Amniotic stem cell (primary cell): Measurements from ENCODE around the gene UBALD1.
"Not testable (repeated sequence)": the region's sequence is repeated elsewhere in the genome, so short reads cannot be mapped to it uniquely, and the experiment has no call there.

Experiments used
- DNase-seq: peaks from one replicate; lab custom pipeline; 2025; lab: John Stamatoyannopoulos, UW

UBALD1 gene

DNA sequence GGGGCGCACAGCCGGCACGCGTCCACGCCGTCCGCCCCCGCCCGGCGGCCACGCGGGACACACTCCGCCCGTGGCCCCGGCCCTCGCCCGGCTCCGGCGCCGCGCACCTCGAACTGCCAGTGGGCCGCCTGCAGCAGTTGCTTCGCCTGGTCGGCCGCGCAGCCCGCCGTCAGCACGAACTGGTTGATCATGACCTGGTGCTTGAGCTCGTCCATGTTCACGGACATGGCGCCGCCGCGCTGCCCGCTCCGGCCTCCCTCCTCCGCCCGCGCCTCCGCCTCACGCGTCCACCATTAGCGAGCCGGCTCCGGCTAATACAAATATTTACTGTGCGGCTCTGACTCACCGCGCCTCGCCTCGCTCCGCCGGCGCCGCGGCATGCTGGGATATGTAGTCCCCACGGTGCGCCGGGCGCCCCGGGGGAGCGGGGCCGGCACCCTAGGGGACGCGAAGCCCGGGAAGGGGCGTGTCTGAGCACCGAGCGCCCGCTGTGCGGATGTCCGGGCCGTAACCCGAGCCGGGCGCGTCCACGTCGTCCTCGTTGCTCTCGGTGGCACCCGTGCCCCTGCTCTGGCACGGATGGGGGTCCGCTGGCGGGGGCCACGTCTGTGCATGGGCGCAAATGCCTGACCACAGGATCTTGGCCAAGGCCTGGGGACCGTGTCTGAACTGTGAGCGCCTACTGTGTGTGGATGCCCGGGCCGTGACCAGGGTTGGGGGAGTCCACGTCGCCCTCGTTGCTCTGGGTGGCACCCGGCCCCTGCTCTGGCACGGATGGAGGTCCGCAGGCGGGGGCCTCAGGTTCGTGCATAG, at the start of gene UBALD1:
TSS of gene UBALD1 (minus strand) at position 318 of the 813 bp plus-strand sequence. CDS start at position 227, 91 bp downstream.
- peak; percentile 69 for DNase-seq

DNA sequence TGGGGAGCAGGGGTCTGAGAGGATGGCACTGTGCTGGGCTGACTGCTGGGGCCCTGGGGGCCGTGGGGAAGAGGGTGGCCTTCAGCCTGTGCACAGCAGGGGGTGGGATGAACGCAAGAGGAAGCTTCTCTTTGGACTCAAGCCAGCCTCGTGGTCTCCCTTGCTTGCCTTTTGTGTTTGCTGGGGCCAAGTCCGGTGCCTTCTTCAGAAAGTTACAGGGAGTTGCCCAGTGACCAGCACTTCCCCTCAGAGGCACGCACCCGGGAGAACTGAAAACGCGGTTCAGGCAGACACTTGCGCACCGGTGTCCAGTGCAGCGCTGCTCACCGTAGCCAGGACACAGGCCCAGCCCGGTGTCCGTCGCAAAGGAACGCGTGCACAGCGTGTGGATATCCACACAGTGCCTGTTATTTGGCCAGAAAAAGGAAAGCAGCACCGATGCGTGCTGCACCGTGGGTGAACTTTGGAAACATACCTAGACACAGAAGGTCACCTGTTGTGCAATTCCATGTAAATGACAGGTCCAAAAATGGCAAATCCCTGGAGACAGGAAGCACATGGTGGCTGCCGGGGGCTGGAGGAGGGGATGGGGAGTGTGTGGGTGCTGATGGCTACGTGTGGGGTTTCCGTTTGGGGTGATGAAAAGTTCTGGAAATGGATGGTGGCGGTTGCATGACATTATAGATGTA, 49.2 kb upstream of the UBALD1 start:
- no peak for DNase-seq

DNA sequence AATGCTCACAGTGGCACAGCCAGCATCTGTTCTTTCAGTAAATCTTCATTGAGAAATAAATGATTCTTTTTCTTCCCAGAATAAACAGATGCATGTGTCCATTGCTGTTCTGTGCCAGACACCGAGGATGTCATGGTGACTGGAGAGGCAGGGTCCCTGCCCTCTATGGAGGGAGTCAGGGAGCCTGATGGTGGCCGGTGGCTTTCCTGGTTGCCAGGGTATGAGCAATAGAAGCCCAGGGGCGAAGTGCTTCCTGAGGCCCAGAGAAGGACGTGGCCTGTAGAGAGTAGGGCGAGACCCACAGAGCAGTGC, 48.7 kb upstream of the UBALD1 start:
- no peak for DNase-seq

DNA sequence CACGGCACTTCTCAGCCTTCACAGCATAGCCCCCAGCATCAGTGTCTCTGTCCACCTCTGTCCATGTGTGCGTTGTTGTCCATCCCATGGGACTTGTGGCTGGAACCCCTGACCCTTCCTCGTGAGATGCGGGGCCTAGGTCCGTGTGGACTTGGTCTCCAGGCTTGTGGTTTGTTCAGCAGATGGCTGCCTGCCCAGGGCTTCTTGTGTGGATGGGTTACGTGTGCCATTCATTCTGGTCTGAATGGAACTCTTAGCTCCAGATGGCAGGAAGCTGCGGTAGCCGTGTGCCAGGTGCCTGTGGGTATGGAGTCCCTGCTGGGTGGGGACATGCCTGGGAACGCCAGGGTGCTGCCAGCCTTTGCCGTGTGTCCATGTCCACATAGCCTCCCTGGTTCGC, 47.0 kb upstream of the UBALD1 start:
- no peak for DNase-seq

DNA sequence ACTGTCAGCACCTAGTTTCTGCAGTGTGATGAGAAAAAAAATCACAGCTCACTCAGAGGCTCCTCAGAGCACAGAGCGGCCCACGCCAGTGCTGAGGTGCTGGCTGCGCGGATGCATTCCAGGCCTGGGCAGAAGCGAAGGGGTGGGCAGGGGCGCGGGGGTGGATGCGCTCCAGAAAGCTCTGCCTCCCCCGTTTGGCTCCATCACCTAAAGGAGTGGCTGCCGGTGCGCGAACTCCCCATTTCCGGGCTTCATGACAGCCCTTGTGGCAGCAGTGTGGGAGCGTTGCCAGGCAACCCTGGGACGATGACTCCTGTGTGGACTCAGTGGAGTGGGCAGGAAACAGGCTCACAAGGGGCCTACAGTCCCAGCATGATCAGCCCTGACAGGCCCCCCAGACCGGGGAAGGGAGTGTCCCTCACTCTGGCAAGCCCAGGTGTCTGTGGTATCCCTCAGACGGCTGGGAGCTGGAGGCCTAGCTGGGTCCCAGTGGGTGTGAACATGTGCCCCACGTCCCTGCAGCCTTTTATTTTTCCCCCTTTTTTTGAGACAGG, 45.8 kb upstream of the UBALD1 start:
- peak; percentile 14 for DNase-seq

DNA sequence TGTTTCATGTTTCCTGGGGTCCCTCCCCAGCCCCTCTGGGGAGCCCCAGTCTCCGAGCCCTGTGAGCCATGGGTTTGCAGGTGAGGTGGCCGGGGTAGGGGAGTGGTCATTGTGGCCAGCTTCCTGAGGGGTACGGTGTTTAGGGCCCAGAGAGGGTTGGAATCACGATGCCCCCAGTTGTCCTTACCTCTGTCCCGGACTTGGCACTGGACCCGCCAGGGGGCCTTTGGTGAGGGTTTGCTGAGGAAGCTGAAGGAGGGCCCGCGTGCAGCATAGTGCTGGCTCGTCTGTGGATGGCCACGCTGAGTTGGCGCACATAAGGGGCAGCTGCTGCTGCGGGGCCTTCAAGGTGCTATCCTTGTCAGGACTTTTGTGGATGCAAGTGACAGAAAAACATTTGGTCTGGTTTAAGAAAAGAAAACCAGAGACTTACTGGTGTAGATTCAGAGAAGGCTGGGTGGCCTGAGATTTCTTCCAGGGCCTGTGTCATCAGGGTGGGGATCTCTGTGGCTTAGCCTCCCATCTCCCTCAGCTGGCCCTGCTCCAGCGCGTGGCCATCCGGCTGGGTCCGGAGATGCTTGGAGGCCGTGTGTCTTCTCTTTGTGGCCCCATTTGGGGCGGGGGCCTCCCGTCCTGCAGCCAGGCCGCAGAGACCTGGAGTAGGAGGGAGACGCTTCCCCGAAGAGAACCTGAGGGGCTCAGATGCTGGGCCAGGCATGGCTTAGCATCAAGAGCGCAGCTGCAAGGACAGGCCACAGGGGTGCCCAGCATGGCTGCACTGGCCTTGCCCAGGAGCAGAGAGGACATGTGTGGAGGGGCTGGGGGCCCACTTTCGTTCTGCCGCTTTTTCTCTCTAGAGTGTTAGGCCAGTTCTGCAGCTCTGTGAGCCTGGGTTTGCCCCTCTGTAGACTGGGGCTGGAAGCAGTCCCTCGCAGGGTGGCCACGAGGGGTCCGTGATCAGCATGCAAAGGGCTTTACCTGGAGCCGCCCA, 45.0 kb upstream of the UBALD1 start:
- DNase-seq, result no peak

DNA sequence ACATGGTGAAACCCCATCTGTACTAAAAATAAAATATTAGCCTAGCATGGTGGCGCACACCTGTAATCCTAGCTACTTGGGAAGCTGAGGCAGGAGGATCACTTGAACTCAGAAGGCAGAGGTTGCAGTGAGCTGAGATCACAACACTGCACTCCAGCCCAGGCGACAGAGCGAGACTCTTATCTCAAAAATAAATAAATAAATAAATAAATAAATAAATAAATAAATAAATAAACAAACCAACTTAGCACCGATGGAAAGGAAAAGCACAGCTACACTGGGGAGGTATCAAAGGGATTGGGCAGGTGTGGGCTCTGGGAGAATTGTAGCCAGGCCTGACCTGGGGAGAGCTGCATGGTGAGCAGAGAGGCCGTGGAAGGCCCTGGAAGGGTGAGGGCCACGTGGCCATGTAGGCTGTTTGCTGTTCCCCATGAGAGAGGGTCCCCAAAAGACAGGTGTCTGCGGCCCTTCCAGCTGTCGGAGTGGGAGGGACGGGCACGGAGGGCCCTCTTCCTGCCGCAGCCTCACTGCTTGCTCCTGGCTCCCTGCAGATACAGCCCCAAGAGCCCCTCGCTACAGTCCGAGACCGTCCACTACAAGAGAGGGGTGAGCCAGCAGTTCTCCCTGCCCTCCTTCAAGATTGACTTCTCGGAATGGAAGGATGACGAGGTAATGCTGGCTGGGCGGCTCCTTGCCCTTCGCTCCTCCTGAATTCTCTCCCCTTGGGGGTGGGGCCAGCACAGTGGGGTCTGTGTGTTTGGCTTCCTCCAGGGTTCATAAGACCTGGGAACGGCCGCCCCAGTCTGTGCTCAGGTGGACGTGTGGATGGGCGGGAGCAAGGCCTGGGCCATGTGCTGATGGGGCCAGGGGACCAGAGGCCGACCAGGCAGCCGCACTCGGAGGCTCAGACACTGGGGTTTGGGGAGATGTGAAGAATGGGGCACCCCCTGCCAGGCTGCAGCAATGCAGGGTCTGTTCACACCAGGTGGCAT, 42.3 kb upstream of the UBALD1 start:
- DNase-seq, result no peak

DNA sequence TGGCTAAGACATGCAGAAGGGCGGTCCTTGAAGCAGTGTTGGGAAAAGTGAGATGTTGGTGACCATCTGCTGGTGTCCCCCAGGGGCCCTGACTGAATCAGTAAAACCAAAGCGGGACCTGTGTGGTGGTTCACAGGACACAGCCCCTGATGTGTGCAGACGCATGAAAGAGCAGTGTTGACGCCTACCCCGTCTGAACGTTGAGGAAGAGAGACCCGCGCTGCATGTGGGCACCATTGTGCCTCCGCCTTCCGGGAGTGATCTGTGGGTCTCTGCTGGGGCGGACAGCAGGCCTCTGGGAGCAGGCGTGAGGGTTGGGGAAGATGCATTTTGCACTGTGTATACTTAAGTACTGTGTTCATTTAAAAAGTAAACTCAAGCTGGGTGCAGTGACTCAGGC, 41.5 kb upstream of the UBALD1 start:
- no peak for DNase-seq

DNA sequence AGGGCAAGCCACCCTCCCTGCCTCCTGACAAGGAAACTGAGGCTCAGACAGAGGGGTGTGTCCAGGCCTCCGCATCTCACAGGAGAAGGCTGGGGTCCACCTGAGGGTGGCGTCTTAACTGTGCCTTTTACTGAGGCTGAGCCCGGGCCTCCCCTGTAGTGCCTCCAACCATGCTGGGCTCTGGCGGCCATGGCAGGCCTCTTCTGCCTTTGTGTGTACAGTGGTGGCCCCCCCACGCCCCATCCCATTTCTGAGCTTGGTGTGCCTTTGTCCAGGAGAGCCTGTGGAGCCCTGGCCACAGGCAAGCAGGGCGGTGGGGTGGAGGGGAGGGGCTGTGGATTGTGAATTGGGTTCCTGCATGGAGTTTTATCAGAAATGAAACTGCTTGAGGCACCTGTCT, 41.1 kb upstream of the UBALD1 start:
- DNase-seq, result no peak

DNA sequence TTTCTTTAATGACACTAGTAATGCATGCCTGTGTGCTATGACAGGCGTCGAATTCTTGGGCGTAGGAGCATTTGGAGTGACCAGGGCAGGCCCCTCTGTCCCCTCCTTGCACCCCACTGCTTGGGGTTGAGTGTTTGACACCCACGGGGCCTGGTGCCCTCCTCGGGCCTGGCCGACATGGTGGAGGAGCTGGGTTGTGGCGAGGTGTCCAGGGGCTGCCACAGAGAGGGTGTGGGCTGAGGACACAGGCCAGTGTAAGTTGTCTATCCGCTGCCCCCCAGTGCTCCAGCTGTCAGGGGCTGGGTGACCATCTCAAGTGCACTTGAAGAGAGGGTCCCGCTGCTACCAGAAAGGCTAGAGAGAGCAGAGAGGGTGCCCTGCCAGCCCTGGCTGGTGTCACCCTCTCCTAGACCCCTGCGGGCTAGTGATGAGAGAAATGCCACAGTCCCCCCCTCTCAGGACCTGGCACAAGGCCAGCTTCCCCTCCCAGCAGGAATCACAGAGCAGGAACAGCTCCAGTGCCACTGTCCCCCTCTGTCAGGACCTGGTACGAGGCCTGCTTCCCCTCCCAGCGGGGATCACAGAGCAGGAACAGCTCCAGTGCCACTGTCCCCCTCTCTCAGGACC, 40.4 kb upstream of the UBALD1 start:
- DNase-seq, result no peak

DNA sequence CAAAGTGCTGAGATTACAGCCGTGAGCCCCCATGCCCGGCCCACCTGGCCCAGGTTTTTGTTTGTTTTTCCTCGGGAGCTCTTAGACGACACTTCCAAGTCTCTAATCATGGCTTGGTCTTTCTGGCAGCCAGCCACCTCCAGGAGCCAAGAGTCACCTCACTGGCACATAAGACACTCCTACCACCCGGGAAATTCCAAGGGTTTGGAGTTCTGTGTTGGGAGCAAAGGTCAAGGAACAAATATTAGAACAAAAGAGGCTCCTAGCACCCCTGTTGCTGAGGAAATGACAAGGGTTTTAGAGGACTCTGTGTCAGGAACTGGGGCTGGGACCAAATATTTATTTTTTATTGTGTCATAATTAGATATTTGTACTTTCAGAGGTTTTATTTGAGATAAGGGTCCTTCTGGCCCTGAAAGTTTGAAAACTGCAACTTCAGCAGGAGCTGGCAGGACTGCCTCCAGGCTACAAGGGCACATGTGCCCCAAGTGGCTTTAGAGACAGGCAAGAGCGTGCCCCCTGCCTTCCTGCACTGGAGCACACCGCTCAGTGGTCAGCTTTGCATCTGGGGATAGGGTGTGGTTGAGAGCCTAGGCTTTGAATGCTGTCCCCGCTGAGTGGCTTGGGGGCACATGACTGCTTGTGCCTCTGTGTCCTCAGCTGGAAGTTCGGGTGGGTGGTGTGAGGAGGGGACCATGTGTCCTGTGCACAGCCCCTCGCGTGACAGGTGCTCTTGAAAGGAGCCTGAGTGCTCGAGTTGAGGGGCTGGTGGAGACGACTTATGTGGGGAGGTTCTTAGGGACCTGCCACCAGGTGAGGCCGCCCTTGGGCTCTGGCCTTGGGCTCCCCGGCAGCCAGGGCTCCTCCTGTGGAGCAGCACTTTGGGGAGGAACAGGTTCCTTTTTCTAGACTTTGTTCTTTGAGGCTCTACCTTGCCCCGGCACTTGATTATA, 39.6 kb upstream of the UBALD1 start:
- no peak for DNase-seq

DNA sequence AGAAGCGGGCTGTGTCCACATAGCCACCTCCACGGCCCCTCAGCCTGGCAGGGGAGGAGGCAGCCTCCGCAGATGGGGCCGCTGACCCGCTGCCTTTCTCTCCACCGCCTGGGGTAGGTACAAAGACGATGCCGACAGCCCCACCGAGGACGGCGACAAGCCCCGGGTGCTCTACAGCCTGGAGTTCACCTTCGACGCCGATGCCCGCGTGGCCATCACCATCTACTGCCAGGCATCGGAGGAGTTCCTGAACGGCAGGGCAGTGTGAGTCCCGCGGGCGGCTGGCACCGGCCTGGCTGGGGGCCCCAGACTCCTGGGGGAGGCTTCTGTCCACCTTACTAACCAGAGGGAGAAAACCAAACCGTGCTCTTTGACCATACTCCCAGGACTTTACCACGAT, 37.9 kb upstream of the UBALD1 start:
- DNase-seq, result no peak

DNA sequence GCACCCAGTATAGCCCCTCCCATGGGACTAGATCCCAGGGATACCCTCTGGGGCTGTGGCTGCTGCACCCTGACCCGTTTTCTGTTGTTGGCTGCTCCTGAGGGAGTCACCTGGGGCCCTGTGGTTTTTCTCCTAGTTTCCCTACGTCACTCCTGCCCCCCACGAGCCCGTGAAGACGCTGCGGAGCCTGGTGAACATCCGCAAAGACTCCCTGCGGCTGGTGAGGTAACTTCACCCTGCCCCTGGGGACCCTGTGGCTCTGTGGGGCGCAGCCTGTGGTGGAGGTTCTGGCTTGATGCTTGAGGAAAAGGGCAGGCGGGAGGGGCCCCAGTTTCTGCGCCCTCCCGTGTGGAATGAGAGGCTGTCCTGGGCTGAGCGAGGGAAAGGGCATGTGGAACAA, 37.1 kb upstream of the UBALD1 start:
- DNase-seq, result no peak

DNA sequence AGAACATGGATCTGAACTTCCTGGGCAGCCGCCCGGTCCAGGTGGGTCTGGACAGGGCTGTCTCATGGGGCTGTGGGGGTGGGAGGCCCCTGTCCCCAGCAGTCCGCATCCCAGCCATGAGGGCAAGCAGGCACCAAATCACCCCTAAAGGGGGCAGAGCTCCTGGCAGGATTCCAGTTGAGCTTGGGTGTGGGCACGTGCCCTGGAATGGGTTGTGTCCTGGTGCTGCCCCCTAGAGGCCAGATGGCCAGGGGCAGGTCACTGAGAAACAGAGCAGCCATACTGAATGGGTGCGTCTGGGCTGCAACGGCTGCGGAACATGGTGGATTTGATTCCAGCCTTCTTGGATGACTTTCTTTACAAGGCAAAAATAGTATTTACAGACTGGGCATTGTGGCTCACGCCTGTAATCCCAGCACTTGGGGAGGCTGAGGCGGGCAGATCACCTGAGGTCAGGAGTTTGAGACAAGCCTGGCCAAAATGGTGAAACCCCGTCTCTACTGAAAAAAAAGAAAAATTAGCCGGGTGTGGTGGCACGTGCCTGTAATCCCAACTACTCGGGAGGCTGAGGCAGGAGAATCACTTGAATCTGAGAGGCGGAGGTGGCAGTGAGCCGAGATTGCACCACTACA, 35.9 kb upstream of the UBALD1 start:
- DNase-seq, result not testable (repeated sequence)

DNA sequence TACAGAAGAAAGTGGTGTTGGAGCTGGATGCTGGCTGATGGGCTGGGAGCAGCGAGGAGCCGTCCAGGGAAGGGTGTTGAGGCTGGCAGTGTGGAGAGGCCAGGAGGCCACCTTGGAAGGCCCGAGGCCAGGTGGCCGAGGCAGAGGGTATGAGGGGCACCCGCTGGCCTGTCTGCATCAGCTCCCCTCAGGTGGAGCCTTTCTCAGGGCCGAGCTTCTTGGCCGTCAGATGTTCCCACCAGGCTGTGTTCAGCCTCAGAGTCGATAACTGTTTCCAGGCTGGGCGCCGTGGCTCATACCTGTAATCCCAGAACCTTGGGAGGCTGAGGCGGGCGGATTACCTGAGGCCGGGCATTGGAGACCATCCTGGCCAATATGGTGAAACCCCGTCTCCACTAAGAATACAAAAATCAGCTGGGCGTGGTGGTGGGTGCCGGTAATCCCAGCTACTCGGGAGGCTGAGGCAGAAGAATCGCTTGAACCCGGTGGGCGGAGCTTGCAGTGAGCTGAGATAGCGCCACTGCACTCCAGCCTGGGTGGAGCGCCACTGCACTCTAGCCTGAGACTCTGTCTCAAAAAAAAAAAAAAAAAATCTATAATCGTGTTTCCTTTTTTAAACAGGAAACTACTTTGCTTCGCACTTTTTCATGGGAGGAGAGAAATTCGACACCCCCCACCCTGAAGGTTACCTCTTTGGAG, 35.2 kb upstream of the UBALD1 start:
- no peak for DNase-seq

DNA sequence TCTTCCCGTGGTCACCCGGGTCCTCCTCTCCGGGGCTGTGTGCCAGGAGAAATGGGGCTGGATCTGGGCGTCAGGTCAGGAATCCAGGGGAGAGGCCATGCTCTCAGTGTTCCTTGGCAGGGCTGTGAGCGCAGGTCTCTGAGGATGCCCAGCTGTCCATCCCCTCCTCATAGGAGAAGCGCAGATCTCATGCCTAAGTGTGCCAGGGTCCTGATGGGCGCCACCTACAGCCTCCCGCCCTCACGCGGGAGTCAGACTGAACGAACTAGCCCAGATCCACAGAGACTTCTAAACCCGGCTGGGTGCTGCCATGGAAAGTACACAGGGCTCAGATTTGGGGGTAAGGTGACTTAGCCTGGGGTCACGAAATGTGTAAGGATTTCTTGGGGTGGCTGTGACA, 34.2 kb upstream of the UBALD1 start:
- DNase-seq, result no peak

DNA sequence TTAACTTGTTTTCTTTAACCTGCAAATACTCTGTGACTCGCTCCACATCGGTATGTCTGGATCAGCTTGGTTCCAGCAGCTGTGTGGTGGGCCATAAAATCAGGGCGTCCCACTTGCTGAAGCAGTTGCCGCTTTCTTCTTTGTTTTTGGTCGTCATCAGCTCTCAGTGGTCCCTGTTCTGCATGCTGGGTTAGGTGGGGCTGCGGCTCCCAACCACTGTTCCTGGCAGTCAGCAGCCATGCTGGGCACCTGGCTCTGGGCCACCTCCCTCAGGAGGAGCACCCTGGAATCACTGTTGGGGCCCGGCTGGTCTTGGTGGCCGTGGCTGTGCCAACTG, 32.9 kb upstream of the UBALD1 start:
- DNase-seq, result no peak
